ENCODE results near the gene COX5A. TPM values are rescaled to one million over a fixed set of nuclear protein-coding genes. Genes with fewer than 3 reads are reported as not detected.

Gene COX5A
- 64.9 and 75.4 TPM in 2 replicates for total RNA-seq

GRCh38 chr15:74937590-74938371 lies at the start of gene COX5A:
TSS of gene COX5A (minus strand) at chr15:74938073. CDS start at chr15:74938014, 59 bp downstream.

GRCh38 chr15:74956648-74957475 lies 19.0 kb upstream of the COX5A start, which contains the start of gene RPP25:
TSS of gene RPP25 (minus strand) at chr15:74956772. CDS start at chr15:74956583, 189 bp downstream.

GRCh38 chr15:74906450-74907162 lies 31.3 kb downstream of the COX5A start, which contains the start of gene FAM219B:
TSS of gene FAM219B (minus strand) at chr15:74906851. CDS start at chr15:74906800, 51 bp downstream.

GRCh38 chr15:74889883-74890664 lies 47.8 kb downstream of the COX5A start, which contains the start of gene MPI:
TSS of gene MPI (plus strand) at chr15:74890042. CDS start at chr15:74890074, 32 bp downstream.

GRCh38 chr15:74873036-74873755 lies 64.7 kb downstream of the COX5A start, which contains the start of gene SCAMP2:
TSS of gene SCAMP2 (minus strand) at chr15:74873365. CDS start at chr15:74873255, 110 bp downstream.

Other genes starting within 250 kb of the COX5A start
- gene EDC3, start 242.0 kb downstream of the COX5A start, total RNA-seq = 6.8 and 19.5 TPM in 2 replicates
- gene CYP1A1, start 212.5 kb downstream of the COX5A start, total RNA-seq = 1.6 and 3.1 TPM in 2 replicates
- not detected in 2 replicates for gene CYP1A2, start 189.2 kb downstream of the COX5A start, total RNA-seq
- gene CSK, start 156.0 kb downstream of the COX5A start, total RNA-seq = 32.8 and 96.9 TPM in 2 replicates
- gene LMAN1L, start 125.2 kb downstream of the COX5A start, total RNA-seq = 0.21 TPM in 1 of 2 replicates, not detected in the other
- gene CPLX3, start 111.4 kb downstream of the COX5A start, total RNA-seq = not detected in 2 replicates
- 21.8 and 21.9 TPM in 2 replicates for gene ULK3, start 94.9 kb downstream of the COX5A start, total RNA-seq
- 26.3 and 43.4 TPM in 2 replicates for gene SCAMP2, start 64.7 kb downstream of the COX5A start, total RNA-seq
- 22.6 and 41.5 TPM in 2 replicates for gene MPI, start 48.0 kb downstream of the COX5A start, total RNA-seq
- gene FAM219B, start 31.2 kb downstream of the COX5A start, total RNA-seq = 70.4 and 72.1 TPM in 2 replicates
- 5.6 and 5.8 TPM in 2 replicates for gene RPP25, start 18.7 kb upstream of the COX5A start, total RNA-seq
- gene SCAMP5, start 57.5 kb upstream of the COX5A start, total RNA-seq = under 0.01 and 0.64 TPM in 2 replicates
- gene PPCDC, start 85.5 kb upstream of the COX5A start, total RNA-seq = 6.8 and 10.9 TPM in 2 replicates